DMS114 treated with DMSO at 0.1 percent for 48 hours (cell line): ENCODE data around the gene FADS1.
A peak's percentile ranks its signal among the peaks of the same experiment; 100 is the strongest.

Experiments used
- DNase-seq: peaks from one replicate; lab custom pipeline; 2025; ENCODE audit not compliant: unreplicated experiment; lab: John Stamatoyannopoulos, UW

The FADS1 gene

GRCh38 chr11:61778357-61778886 is 38.4 kb downstream of the FADS1 start:
- DNase-seq: no peak

- DNase-seq: no peak
These were observed 39.3 kb downstream of the FADS1 start for GRCh38 chr11:61777234-61778090.

GRCh38 chr11:61776561-61777075 is 40.2 kb downstream of the FADS1 start:
- DNase-seq: peak; percentile 35

GRCh38 chr11:61775606-61776554 is 40.9 kb downstream of the FADS1 start:
- DNase-seq: no peak

GRCh38 chr11:61775106-61775505 is 41.7 kb downstream of the FADS1 start:
- DNase-seq: no peak

- DNase-seq: no peak
These were observed 42.4 kb downstream of the FADS1 start for GRCh38 chr11:61774411-61774810.

- no peak for DNase-seq
These were observed 43.0 kb downstream of the FADS1 start for GRCh38 chr11:61773809-61774208.

GRCh38 chr11:61773356-61773755 is 43.4 kb downstream of the FADS1 start:
- DNase-seq: no peak

GRCh38 chr11:61771985-61772455 is 44.8 kb downstream of the FADS1 start:
- no peak for DNase-seq

GRCh38 chr11:61771195-61771894 is 45.5 kb downstream of the FADS1 start:
- DNase-seq: no peak

- no peak for DNase-seq
These were observed 46.7 kb downstream of the FADS1 start for GRCh38 chr11:61769946-61770683.

- no peak for DNase-seq
These were observed 47.5 kb downstream of the FADS1 start for GRCh38 chr11:61769169-61769920.

GRCh38 chr11:61768376-61769076 is 48.3 kb downstream of the FADS1 start:
- DNase-seq: no peak

- no peak for DNase-seq
These were observed 50.4 kb downstream of the FADS1 start for GRCh38 chr11:61766353-61766841.

- no peak for DNase-seq
These were observed 51.1 kb downstream of the FADS1 start for GRCh38 chr11:61765550-61766253.

- no peak for DNase-seq
These were observed 52.1 kb downstream of the FADS1 start for GRCh38 chr11:61764606-61765260.

GRCh38 chr11:61763930-61764605 is 52.7 kb downstream of the FADS1 start:
- DNase-seq: no peak
